Neural progenitor cell (in vitro differentiated cells): ENCODE results near the gene GIT1. TPM values are rescaled to one million over a fixed set of nuclear protein-coding genes. Genes with fewer than 3 reads are reported as not detected.

Source experiments
- DNase-seq: peaks from one replicate; pipeline ENCODE4 v3.0.0-alpha.2; 2016; ENCODE audit warnings: low spot score
- H2AFZ ChIP-seq: fragments of 200-600 bp; sonication (generic); replicated peaks from 2 replicates; pipeline ENCODE4 v1.6.1; 2016; ENCODE audit warnings: antibody characterized with exemption
- H3F3A ChIP-seq: fragments of 200-600 bp; sonication (generic); 2 replicates; pipeline ENCODE4 v1.6.1; 2016; ENCODE audit warnings: antibody characterized with exemption, low read depth
- H3K27ac ChIP-seq: fragments of 200-600 bp; sonication (generic); 2 replicates; pipeline ENCODE4 v1.5.1; 2016; ENCODE audit warnings: mild to moderate bottlenecking
- H3K27me3 ChIP-seq: fragments of 200-600 bp; sonication (generic); 2 replicates; pipeline ENCODE4 v1.6.1; 2016; ENCODE audit warnings: mild to moderate bottlenecking, moderate library complexity
- H3K36me3 ChIP-seq: fragments of 200-600 bp; sonication (generic); 2 replicates; pipeline ENCODE4 v1.5.1; 2016
- H3K4me1 ChIP-seq: fragments of 200-600 bp; sonication (generic); 2 replicates; pipeline ENCODE4 v1.6.1; 2016; ENCODE audit warnings: mixed run types
- H3K4me2 ChIP-seq: fragments of 200-600 bp; sonication (generic); 2 replicates; pipeline ENCODE4 v1.6.1; 2016
- H3K4me3 ChIP-seq: fragments of 200-600 bp; sonication (generic); 2 replicates; pipeline ENCODE4 v1.5.1; 2016
- H3K79me2 ChIP-seq: fragments of 200-600 bp; sonication (generic); 2 replicates; pipeline ENCODE4 v1.6.1; 2016; ENCODE audit warnings: low read depth
- H3K9ac ChIP-seq: fragments of 200-600 bp; sonication (generic); 2 replicates; pipeline ENCODE4 v1.6.1; 2016
- H3K9me3 ChIP-seq: fragments of 200-600 bp; sonication (generic); 2 replicates; pipeline ENCODE4 v1.5.1; 2016; ENCODE audit warnings: low read depth
- H4K20me1 ChIP-seq: fragments of 200-600 bp; sonication (generic); 2 replicates; pipeline ENCODE4 v1.6.1; 2016; ENCODE audit warnings: low read depth
- H3K27ac Mint-ChIP-seq: 3 replicates; pipeline ENCODE4 v1.8.0; 2021; ENCODE audit warnings: mixed read lengths
- H3K27me3 Mint-ChIP-seq: 2 replicates; pipeline ENCODE4 v1.8.0; 2022; ENCODE audit warnings: low read depth, mild to moderate bottlenecking, inconsistent platforms, moderate library complexity, mixed read lengths; ENCODE audit not compliant: insufficient read depth
- H3K36me3 Mint-ChIP-seq: 3 replicates; pipeline ENCODE4 v1.8.0; 2021; ENCODE audit warnings: mixed read lengths
- H3K4me1 Mint-ChIP-seq: 3 replicates; pipeline ENCODE4 v1.8.0; 2021; ENCODE audit warnings: mixed read lengths
- H3K4me3 Mint-ChIP-seq: 3 replicates; pipeline ENCODE4 v1.8.0; 2021; ENCODE audit warnings: mild to moderate bottlenecking, moderate library complexity, mixed read lengths
- H3K9me3 Mint-ChIP-seq: 3 replicates; pipeline ENCODE4 v1.8.0; 2020; ENCODE audit warnings: mixed read lengths
- CTCF ChIP-seq: fragments of 200-600 bp; sonication (generic); IDR thresholded peaks from 2 replicates; pipeline ENCODE4 v1.5.1; 2017; ENCODE audit warnings: antibody characterized with exemption, mild to moderate bottlenecking
- EZH2 ChIP-seq: fragments of 200-600 bp; sonication (generic); IDR thresholded peaks from 2 replicates; pipeline ENCODE4 v1.6.1; 2017; ENCODE audit warnings: antibody characterized with exemption, mild to moderate bottlenecking, moderate library complexity
- EZH2phosphoT487 ChIP-seq: fragments of 200-600 bp; sonication (generic); IDR thresholded peaks from 2 replicates; pipeline ENCODE4 v1.6.1; 2017; ENCODE audit warnings: antibody characterized with exemption
- total RNA-seq: library from RNA; depleted of rRNA; stranded (reverse); fragments of >200 nt; gene quantifications from 2 replicates; pipeline ENCODE4 v1.2.3, GENCODE V29; 2015; ENCODE audit warnings: low replicate concordance

Gene GIT1
- total RNA-seq, 1 donor from 2014 or later = 17.6 TPM

- no peak overlapping the region for H3K9ac ChIP-seq
Measured at GRCh38 chr17:29629839-29630238, 40.4 kb upstream of the GIT1 start.

GRCh38 chr17:29628644-29629043 is 39.2 kb upstream of the GIT1 start:
- Histone ChIP-seq H3K4me3 (no peak overlapping the region), H3K4me2 (no peak overlapping the region), H2AFZ (no peak overlapping the region), H3K79me2 (no peaks in the 10 kb centered on the region), H3K9me3 (no peaks in the 10 kb centered on the region), H3K4me1 (peaks cover 8% of the 10 kb centered on the region), H3K36me3 (no peaks in the 10 kb centered on the region), H3K27ac (no peak overlapping the region), H3K9ac (no peak overlapping the region), H3K27me3 (peaks cover 8% of the 10 kb centered on the region), H3F3A (peaks cover 13% of the 10 kb centered on the region), H4K20me1 (no peaks in the 10 kb centered on the region)
- Mint-ChIP-seq H3K27me3 (peaks cover 8% of the 10 kb centered on the region), H3K36me3 (peaks cover 17% of the 10 kb centered on the region), H3K4me1 (peaks cover 5% of the 10 kb centered on the region), H3K27ac (no peak overlapping the region), H3K9me3 (no peaks in the 10 kb centered on the region), H3K4me3 (no peak overlapping the region)
- DNase-seq = no peak
- TF ChIP-seq EZH2phosphoT487 (no peak), CTCF (no peak), EZH2 (no peak)

More at GRCh38 chr17:29629839-29630238, 40.4 kb upstream of the GIT1 start:
- TF ChIP-seq CTCF (no peak), EZH2 (no peak), EZH2phosphoT487 (no peak)
- Mint-ChIP-seq H3K27ac (no peak overlapping the region), H3K27me3 (peaks cover 7% of the 10 kb centered on the region), H3K9me3 (no peaks in the 10 kb centered on the region), H3K36me3 (peaks cover 19% of the 10 kb centered on the region), H3K4me1 (peaks cover 5% of the 10 kb centered on the region), H3K4me3 (no peak overlapping the region)
- no peak overlapping the region for H3K27ac ChIP-seq
- H3K79me2 ChIP-seq = no peaks in the 10 kb centered on the region
- H3K27me3 ChIP-seq = no peaks in the 10 kb centered on the region
- H4K20me1 ChIP-seq = no peaks in the 10 kb centered on the region
- no peak overlapping the region for H2AFZ ChIP-seq
- no peak overlapping the region for H3K4me3 ChIP-seq
- H3F3A ChIP-seq = peaks cover 6% of the 10 kb centered on the region
- no peak for DNase-seq
- no peaks in the 10 kb centered on the region for H3K36me3 ChIP-seq
- H3K9me3 ChIP-seq = no peaks in the 10 kb centered on the region
- H3K4me2 ChIP-seq = no peak overlapping the region
- H3K4me1 ChIP-seq = peaks cover 13% of the 10 kb centered on the region

GRCh38 chr17:29627951-29628350 is 38.5 kb upstream of the GIT1 start:
- H3K4me1 ChIP-seq = peaks cover 10% of the 10 kb centered on the region
- H3K9me3 Mint-ChIP-seq = no peaks in the 10 kb centered on the region
- TF ChIP-seq EZH2 (no peak), CTCF (no peak), EZH2phosphoT487 (no peak)
- H3K27ac Mint-ChIP-seq = no peak overlapping the region
- no peak overlapping the region for H3K4me3 ChIP-seq
- H2AFZ ChIP-seq = no peak overlapping the region
- peaks cover 10% of the 10 kb centered on the region for H3K27me3 Mint-ChIP-seq
- H3K4me3 Mint-ChIP-seq = no peak overlapping the region
- no peak overlapping the region for H3K9ac ChIP-seq
- H3K27me3 ChIP-seq = peaks cover 15% of the 10 kb centered on the region
- no peaks in the 10 kb centered on the region for H3K79me2 ChIP-seq
- H3K4me2 ChIP-seq = no peak overlapping the region
- H3K4me1 Mint-ChIP-seq = peaks cover 9% of the 10 kb centered on the region
- H3K27ac ChIP-seq = no peak overlapping the region
- no peak for DNase-seq
- peaks cover 14% of the 10 kb centered on the region for H3F3A ChIP-seq
- no peaks in the 10 kb centered on the region for H3K36me3 ChIP-seq
- peaks cover 17% of the 10 kb centered on the region for H3K36me3 Mint-ChIP-seq
- no peaks in the 10 kb centered on the region for H4K20me1 ChIP-seq
- H3K9me3 ChIP-seq = no peaks in the 10 kb centered on the region
